Gastroesophageal sphincter (tissue), 3 donors: ENCODE measurements around the gene STAC3.

ENCODE experiments used
- EP300 ChIP-seq: sonication (generic); formaldehyde crosslinking; IDR thresholded peaks from one replicate; pipeline ENCODE4 v1.6.1; 2017; ENCODE audit warnings: antibody characterized with exemption, mild to moderate bottlenecking
- POLR2A ChIP-seq, 2 donors: fragments of 450-650 bp; IDR thresholded peaks; one replicate each; pipeline ENCODE4 v1.6.1; 2017; ENCODE audit warnings: antibody characterized with exemption in 2 of 2, mild to moderate bottlenecking in 2 of 2, moderate library complexity in 1 of 2
- TF ChIP-seq, protein P1 (sequence below), 4 experiments: fragments of 200-600 bp in 2 of 4; fragments of 450-650 bp in 2 of 4; sonication (generic) in 1 of 4; IDR thresholded peaks; one replicate each; pipeline ENCODE4 v1.5.1; 2017 to 2019; ENCODE audit warnings: antibody characterized with exemption in 4 of 4, mild to moderate bottlenecking in 2 of 4, moderate library complexity in 2 of 4

DNA sequence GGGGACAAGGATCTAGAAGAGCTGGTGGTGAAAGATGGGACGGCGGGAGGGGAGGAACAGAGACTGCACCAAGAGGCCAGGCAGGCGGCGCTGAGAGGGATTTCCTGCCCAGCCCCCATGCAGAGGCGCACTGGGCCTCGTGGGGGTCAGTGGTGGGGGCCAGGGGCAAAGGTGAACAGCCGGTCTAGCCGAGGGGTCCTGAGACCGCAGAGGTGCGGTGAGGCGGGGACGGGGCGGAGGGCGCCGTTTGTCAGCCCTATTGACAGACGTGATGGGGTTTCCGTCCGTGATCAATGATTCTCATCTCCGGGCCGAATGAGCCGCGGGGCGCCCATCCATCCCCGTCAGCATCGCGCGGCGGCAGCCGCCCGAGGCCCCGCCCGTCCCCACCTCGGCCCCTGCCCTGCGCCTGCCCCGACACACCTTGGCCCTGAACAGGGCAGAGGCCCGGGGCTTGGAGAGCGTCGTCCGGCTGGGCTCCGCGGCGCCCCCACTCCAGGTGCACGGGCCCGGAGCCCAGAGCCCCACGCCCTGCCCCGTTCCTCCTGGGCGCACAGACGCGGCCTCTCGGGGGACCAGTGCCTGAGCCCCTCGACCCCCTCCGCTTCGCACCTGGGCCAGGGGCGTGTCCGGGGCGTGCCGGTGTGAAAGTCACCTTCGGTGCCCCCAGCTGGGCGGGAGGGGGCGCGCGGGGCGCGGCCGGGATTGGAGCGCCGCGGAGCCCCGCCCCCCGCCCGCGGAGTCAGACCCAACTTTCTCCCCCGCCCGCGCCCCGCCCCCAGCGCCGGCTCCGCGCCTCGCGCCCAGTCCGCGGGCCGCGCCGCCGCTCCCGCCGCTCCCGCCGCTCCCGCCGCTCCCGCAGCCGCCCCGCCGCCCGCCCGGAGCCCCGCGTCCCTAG lies 34.7 kb downstream of the STAC3 start, which contains the start of gene NXPH4:
- TF ChIP-seq, protein P1, sequence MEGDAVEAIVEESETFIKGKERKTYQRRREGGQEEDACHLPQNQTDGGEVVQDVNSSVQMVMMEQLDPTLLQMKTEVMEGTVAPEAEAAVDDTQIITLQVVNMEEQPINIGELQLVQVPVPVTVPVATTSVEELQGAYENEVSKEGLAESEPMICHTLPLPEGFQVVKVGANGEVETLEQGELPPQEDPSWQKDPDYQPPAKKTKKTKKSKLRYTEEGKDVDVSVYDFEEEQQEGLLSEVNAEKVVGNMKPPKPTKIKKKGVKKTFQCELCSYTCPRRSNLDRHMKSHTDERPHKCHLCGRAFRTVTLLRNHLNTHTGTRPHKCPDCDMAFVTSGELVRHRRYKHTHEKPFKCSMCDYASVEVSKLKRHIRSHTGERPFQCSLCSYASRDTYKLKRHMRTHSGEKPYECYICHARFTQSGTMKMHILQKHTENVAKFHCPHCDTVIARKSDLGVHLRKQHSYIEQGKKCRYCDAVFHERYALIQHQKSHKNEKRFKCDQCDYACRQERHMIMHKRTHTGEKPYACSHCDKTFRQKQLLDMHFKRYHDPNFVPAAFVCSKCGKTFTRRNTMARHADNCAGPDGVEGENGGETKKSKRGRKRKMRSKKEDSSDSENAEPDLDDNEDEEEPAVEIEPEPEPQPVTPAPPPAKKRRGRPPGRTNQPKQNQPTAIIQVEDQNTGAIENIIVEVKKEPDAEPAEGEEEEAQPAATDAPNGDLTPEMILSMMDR (IDR thresholded peaks at IDR 0.05) = peak in 1 of 4 experiments; percentile 3
- TF ChIP-seq POLR2A (IDR thresholded peaks at IDR 0.05) (no peak), EP300 (no peak)
